ENCODE data around the gene PLA2G4B.

The PLA2G4B gene

GRCh38 chr15:41849861-41850260 lies 11.2 kb downstream of the PLA2G4B start:
- DNase-seq (ENCODE audit: low spot score): no peak

GRCh38 chr15:41850482-41851166 lies 12.0 kb downstream of the PLA2G4B start:
- DNase-seq (ENCODE audit: low spot score): no peak

GRCh38 chr15:41851167-41851523 lies 12.5 kb downstream of the PLA2G4B start:
- DNase-seq (ENCODE audit: low spot score): no peak

- DNase-seq (ENCODE audit: low spot score): no peak
Measured at GRCh38 chr15:41851755-41852370, 13.2 kb downstream of the PLA2G4B start.

GRCh38 chr15:41852736-41853590 lies 14.3 kb downstream of the PLA2G4B start:
- no peak for DNase-seq (ENCODE audit: low spot score)

GRCh38 chr15:41853831-41854230 lies 15.2 kb downstream of the PLA2G4B start:
- DNase-seq (ENCODE audit: low spot score): no peak

GRCh38 chr15:41854443-41854842 lies 15.8 kb downstream of the PLA2G4B start:
- no peak for DNase-seq (ENCODE audit: low spot score)

- no peak for DNase-seq (ENCODE audit: low spot score)
Measured at GRCh38 chr15:41855261-41855961, 16.8 kb downstream of the PLA2G4B start.

GRCh38 chr15:41856262-41856661 lies 17.6 kb downstream of the PLA2G4B start:
- DNase-seq (ENCODE audit: low spot score): no peak

GRCh38 chr15:41856716-41857115 lies 18.1 kb downstream of the PLA2G4B start:
- DNase-seq (ENCODE audit: low spot score): no peak

GRCh38 chr15:41857316-41857715 lies 18.7 kb downstream of the PLA2G4B start:
- no peak for DNase-seq (ENCODE audit: low spot score)

GRCh38 chr15:41858756-41859155 lies 20.1 kb downstream of the PLA2G4B start:
- no peak for DNase-seq (ENCODE audit: low spot score)

GRCh38 chr15:41860049-41860828 lies 21.6 kb downstream of the PLA2G4B start:
- peak; percentile 36 for DNase-seq (ENCODE audit: low spot score)

- DNase-seq (ENCODE audit: low spot score): no peak
Measured at GRCh38 chr15:41861736-41862356, 23.2 kb downstream of the PLA2G4B start.

GRCh38 chr15:41862515-41863116 lies 24.0 kb downstream of the PLA2G4B start:
- no peak for DNase-seq (ENCODE audit: low spot score)

GRCh38 chr15:41865490-41866055 lies 26.9 kb downstream of the PLA2G4B start:
- DNase-seq (ENCODE audit: low spot score): no peak

GRCh38 chr15:41866263-41866703 lies 27.6 kb downstream of the PLA2G4B start:
- peak; percentile 83 for DNase-seq (ENCODE audit: low spot score)

- DNase-seq (ENCODE audit: low spot score): no peak
Measured at GRCh38 chr15:41866872-41867579, 28.4 kb downstream of the PLA2G4B start.

GRCh38 chr15:41868321-41868720 lies 29.7 kb downstream of the PLA2G4B start:
- DNase-seq (ENCODE audit: low spot score): no peak
